GM19395 (cell line): ENCODE measurements around the gene SOX1.

Experiments used
- ATAC-seq: cut with Tn5 transposase; IDR thresholded peaks from one replicate; pipeline ENCODE4 v1.9.1; 2021; ENCODE audit warnings: mild to moderate bottlenecking, moderate library complexity; ENCODE audit not compliant: unreplicated experiment

Gene SOX1

GRCh38 chr13:112105244-112105681 is 38.3 kb downstream of the SOX1 start:
- ATAC-seq, result no peak

GRCh38 chr13:112105892-112106291 is 38.9 kb downstream of the SOX1 start:
- no peak for ATAC-seq

- no peak for ATAC-seq
Observed at GRCh38 chr13:112106478-112107141, 39.7 kb downstream of the SOX1 start.

GRCh38 chr13:112107289-112107688 is 40.3 kb downstream of the SOX1 start:
- ATAC-seq, result no peak

GRCh38 chr13:112110479-112110878 is 43.5 kb downstream of the SOX1 start:
- ATAC-seq, result no peak

GRCh38 chr13:112111239-112111857 is 44.4 kb downstream of the SOX1 start:
- no peak for ATAC-seq

GRCh38 chr13:112112534-112113276 is 45.8 kb downstream of the SOX1 start:
- no peak for ATAC-seq

- ATAC-seq, result no peak
Observed at GRCh38 chr13:112113348-112113747, 46.4 kb downstream of the SOX1 start.

- ATAC-seq, result no peak
Observed at GRCh38 chr13:112113851-112114250, 46.9 kb downstream of the SOX1 start.

- no peak for ATAC-seq
Observed at GRCh38 chr13:112114391-112114790, 47.4 kb downstream of the SOX1 start.

- no peak for ATAC-seq
Observed at GRCh38 chr13:112115403-112116091, 48.6 kb downstream of the SOX1 start.

GRCh38 chr13:112116187-112116950 is 49.4 kb downstream of the SOX1 start:
- ATAC-seq, result no peak

- no peak for ATAC-seq
Observed at GRCh38 chr13:112117258-112117954, 50.5 kb downstream of the SOX1 start.

GRCh38 chr13:112117955-112118302 is 51.0 kb downstream of the SOX1 start:
- ATAC-seq, result no peak

- no peak for ATAC-seq
Observed at GRCh38 chr13:112118451-112119064, 51.6 kb downstream of the SOX1 start.

GRCh38 chr13:112119192-112120030 is 52.5 kb downstream of the SOX1 start:
- no peak for ATAC-seq

- no peak for ATAC-seq
Observed at GRCh38 chr13:112120031-112120373, 53.1 kb downstream of the SOX1 start.
